NCI-H345 treated with DMSO at 0.1 percent for 48 hours (cell line): ENCODE results near the gene ARFGAP3.

Source experiments
- DNase-seq: peaks from one replicate; lab custom pipeline; 2025; ENCODE audit not compliant: unreplicated experiment; lab: John Stamatoyannopoulos, UW

The ARFGAP3 gene

GRCh38 chr22:42884616-42885375 lies 27.7 kb upstream of the ARFGAP3 start:
- DNase-seq, result no peak

GRCh38 chr22:42883970-42884369 lies 26.9 kb upstream of the ARFGAP3 start:
- no peak for DNase-seq

- DNase-seq, result no peak
Observed at GRCh38 chr22:42883121-42883520, 26.0 kb upstream of the ARFGAP3 start.

GRCh38 chr22:42881982-42882656 lies 25.0 kb upstream of the ARFGAP3 start:
- DNase-seq, result no peak

- no peak for DNase-seq
Observed at GRCh38 chr22:42881298-42881697, 24.2 kb upstream of the ARFGAP3 start.

- DNase-seq, result no peak
Observed at GRCh38 chr22:42880815-42881214, 23.7 kb upstream of the ARFGAP3 start.

GRCh38 chr22:42879371-42880021 lies 22.4 kb upstream of the ARFGAP3 start:
- no peak for DNase-seq

- DNase-seq, result no peak
Observed at GRCh38 chr22:42878561-42879305, 21.7 kb upstream of the ARFGAP3 start.

- no peak for DNase-seq
Observed at GRCh38 chr22:42877597-42878340, 20.7 kb upstream of the ARFGAP3 start.

- DNase-seq, result no peak
Observed at GRCh38 chr22:42877158-42877557, 20.1 kb upstream of the ARFGAP3 start.

GRCh38 chr22:42876041-42876440 lies 19.0 kb upstream of the ARFGAP3 start:
- DNase-seq, result no peak

- no peak for DNase-seq
Observed at GRCh38 chr22:42874010-42874409, 16.9 kb upstream of the ARFGAP3 start.

GRCh38 chr22:42873356-42873755 lies 16.3 kb upstream of the ARFGAP3 start:
- no peak for DNase-seq

GRCh38 chr22:42872821-42873220 lies 15.7 kb upstream of the ARFGAP3 start:
- DNase-seq, result no peak

- no peak for DNase-seq
Observed at GRCh38 chr22:42871146-42872050, 14.3 kb upstream of the ARFGAP3 start.

- no peak for DNase-seq
Observed at GRCh38 chr22:42869888-42870480, 12.9 kb upstream of the ARFGAP3 start.

- DNase-seq, result no peak
Observed at GRCh38 chr22:42869463-42869862, 12.4 kb upstream of the ARFGAP3 start.

- DNase-seq, result no peak
Observed at GRCh38 chr22:42868751-42869251, 11.7 kb upstream of the ARFGAP3 start.

- DNase-seq, result no peak
Observed at GRCh38 chr22:42866100-42866499, 9.0 kb upstream of the ARFGAP3 start.
